Cardiac muscle cell (in vitro differentiated cells and primary cell): ENCODE measurements around the gene TMEM134. TPM values are rescaled to one million over a fixed set of nuclear protein-coding genes. Genes with fewer than 3 reads are reported as not detected.
"Not testable (repeated sequence)": the region's sequence is repeated elsewhere in the genome, so short reads cannot be mapped to it uniquely, and the experiment has no call there.

ENCODE experiments used
- DNase-seq, 2 donors: peaks; one replicate each; pipeline versions ENCODE4 v3.0.0 to v3.0.0-alpha.2; 2010 to 2017; ENCODE audit warnings: low read depth in 1 of 2, low spot score in 1 of 2
- H3K27ac ChIP-seq: fragments of 200-600 bp; sonication (generic); 2 replicates; pipeline ENCODE4 v1.5.1; 2016
- H3K27me3 ChIP-seq: fragments of 200-600 bp; sonication (generic); 2 replicates; pipeline ENCODE4 v1.6.0; 2016; ENCODE audit warnings: control low read depth
- H3K36me3 ChIP-seq: fragments of 200-600 bp; sonication (generic); 2 replicates; pipeline ENCODE4 v1.5.1; 2016; ENCODE audit warnings: control low read depth
- H3K4me1 ChIP-seq: fragments of 200-600 bp; sonication (generic); 2 replicates; pipeline ENCODE4 v1.8.1; 2017; ENCODE audit warnings: low read depth, mild to moderate bottlenecking, mixed run types
- H3K4me3 ChIP-seq: fragments of 200-600 bp; sonication (generic); 2 replicates; pipeline ENCODE4 v1.5.1; 2016; ENCODE audit warnings: mild to moderate bottlenecking
- H3K9me3 ChIP-seq: fragments of 200-600 bp; sonication (generic); 2 replicates; pipeline ENCODE4 v1.5.1; 2017; ENCODE audit warnings: low read depth, mild to moderate bottlenecking, control low read depth
- CTCF ChIP-seq: IDR thresholded peaks from 2 replicates; pipeline ENCODE4 v1.5.1; 2012; ENCODE audit warnings: low read depth, mild to moderate bottlenecking, low read length
- polyA plus RNA-seq: library from polyadenylated mRNA; unstranded; fragments of >200 nt; fragmentation: Nextera tagmentation; extraction: Ambion mirVana; gene quantifications from 2 replicates; pipeline ENCODE4 v1.2.1, GENCODE V29; 2016
- total RNA-seq: library from RNA; depleted of rRNA; stranded (reverse); fragments of >200 nt; gene quantifications from 2 replicates; pipeline ENCODE4 v1.2.3, GENCODE V29; 2016

The TMEM134 gene
- total RNA-seq (166 and 326 TPM in 2 replicates), polyA plus RNA-seq (255 and 272 TPM in 2 replicates)

- Histone ChIP-seq H3K9me3 (no peaks in the 10 kb centered on the region), H3K4me1 (peaks cover 4% of the 10 kb centered on the region), H3K36me3 (no peaks in the 10 kb centered on the region), H3K27ac (peak within 1 kb of the TSS; percentile 59), H3K27me3 (no peaks in the 10 kb centered on the region), H3K4me3 (peak within 1 kb of the TSS; percentile 86)
- peak; percentile 45 for TF ChIP-seq CTCF
- peak; percentile 95 to 96 for DNase-seq
These were observed at the start of gene TMEM134 for GRCh38 chr11:67468759-67469507. TMEM134 (minus strand) TSS chr11:67469251; CDS start chr11:67469192, 59 bp downstream.

GRCh38 chr11:67517784-67518552, 48.9 kb upstream of the TMEM134 start:
- no peak for TF ChIP-seq CTCF
- Histone ChIP-seq H3K9me3 (no peaks in the 10 kb centered on the region), H3K4me1 (no peaks in the 10 kb centered on the region), H3K36me3 (no peaks in the 10 kb centered on the region), H3K4me3 (no peak overlapping the region), H3K27me3 (peaks cover 12% of the 10 kb centered on the region), H3K27ac (no peak overlapping the region)
- DNase-seq = no peak

GRCh38 chr11:67516806-67517205, 47.8 kb upstream of the TMEM134 start:
- Histone ChIP-seq H3K27me3 (peaks cover 20% of the 10 kb centered on the region), H3K36me3 (no peaks in the 10 kb centered on the region), H3K4me3 (no peak overlapping the region), H3K27ac (no peak overlapping the region), H3K9me3 (no peaks in the 10 kb centered on the region), H3K4me1 (no peaks in the 10 kb centered on the region)
- TF ChIP-seq CTCF = no peak
- no peak for DNase-seq

- H3K27me3 ChIP-seq = peaks cover 20% of the 10 kb centered on the region
These were observed 45.1 kb upstream of the TMEM134 start for GRCh38 chr11:67514116-67514515.

GRCh38 chr11:67511558-67511957, 42.5 kb upstream of the TMEM134 start:
- not testable (repeated sequence) for DNase-seq, H3K4me1 ChIP-seq, H3K4me3 ChIP-seq, H3K36me3 ChIP-seq, H3K27ac ChIP-seq, H3K9me3 ChIP-seq
- peaks cover 20% of the 10 kb centered on the region for H3K27me3 ChIP-seq

More at GRCh38 chr11:67514116-67514515, 45.1 kb upstream of the TMEM134 start:
- H3K4me1 ChIP-seq = no peaks in the 10 kb centered on the region
- no peak for DNase-seq
- H3K27ac ChIP-seq = no peak overlapping the region
- no peak overlapping the region for H3K4me3 ChIP-seq
- no peak for TF ChIP-seq CTCF
- no peaks in the 10 kb centered on the region for H3K9me3 ChIP-seq
- no peaks in the 10 kb centered on the region for H3K36me3 ChIP-seq

GRCh38 chr11:67510023-67510345, 40.9 kb upstream of the TMEM134 start:
- Histone ChIP-seq H3K36me3 (no peaks in the 10 kb centered on the region), H3K9me3 (no peaks in the 10 kb centered on the region), H3K4me3 (no peak overlapping the region), H3K4me1 (peaks cover 4% of the 10 kb centered on the region), H3K27me3 (peaks cover 20% of the 10 kb centered on the region), H3K27ac (no peak overlapping the region)
- TF ChIP-seq CTCF = no peak
- DNase-seq = no peak
